Caki2 (cell line): ENCODE data around the gene ANKRD12. TPM values are rescaled to one million over a fixed set of nuclear protein-coding genes. Genes with fewer than 3 reads are reported as not detected.

Experiments
- DNase-seq: peaks from one replicate; pipeline ENCODE4 v3.0.0-alpha.2; 2015; ENCODE audit warnings: low read depth
- in situ Hi-C: cut with HindIII; loops from 2 replicates; pipeline ENCODE4 v1.10.0; 2016; ENCODE audit warnings: low sequenced_read_pairs, low pct_unique_long_range_greater_than_20kb, mixed read lengths
- total RNA-seq: library from RNA; depleted of rRNA; stranded (reverse); fragments of >200 nt; shearing (Covaris generic); gene quantifications from 2 replicates; pipeline ENCODE4 v1.2.3, GENCODE V29; 2014; ENCODE audit warnings: low replicate concordance

The ANKRD12 gene
- total RNA-seq, 1 experiment from 2014 or later: 9.1 TPM

DNA sequence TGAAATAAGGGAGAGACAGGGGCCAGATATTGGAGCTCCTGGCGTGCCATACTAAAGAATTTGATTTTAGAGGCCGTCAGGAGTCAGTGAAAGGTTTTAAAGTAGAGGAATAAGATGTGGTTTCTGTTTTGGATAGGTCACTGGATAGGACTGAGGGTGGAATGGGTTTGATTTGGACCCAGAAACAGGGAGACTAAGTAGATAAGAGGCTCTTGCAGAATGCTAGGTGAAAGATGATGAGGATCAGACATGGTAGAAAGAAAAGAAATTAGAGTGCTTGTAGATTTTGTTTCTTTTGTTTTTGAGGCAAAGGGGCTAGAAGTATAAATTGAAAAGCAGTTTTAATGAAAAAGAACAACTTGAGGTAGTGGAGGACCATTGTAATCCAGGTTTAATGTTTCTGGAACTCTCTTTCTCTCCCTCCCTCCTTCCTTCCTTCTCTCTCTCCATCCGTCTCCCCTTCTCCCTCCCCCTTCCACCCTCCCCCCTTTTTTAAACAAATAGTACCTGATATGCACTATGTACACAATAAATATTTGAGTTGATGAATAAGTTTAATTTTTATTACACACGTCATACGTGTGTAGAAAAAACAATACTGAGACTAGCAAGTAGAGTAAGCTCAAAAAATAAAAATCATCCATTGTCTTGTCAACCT, 32.2 kb upstream of the ANKRD12 start:
- in situ Hi-C loops: no loop called here
- DNase-seq: no peak

- in situ Hi-C loops: no loop called here
- DNase-seq: no peak
Measured at GRCh38 chr18:9105420-9105819, 31.2 kb upstream of the ANKRD12 start.

GRCh38 chr18:9106094-9106493, 30.5 kb upstream of the ANKRD12 start:
- DNase-seq: no peak
- in situ Hi-C loops: no loop called here

GRCh38 chr18:9106800-9107584, 29.6 kb upstream of the ANKRD12 start:
- DNase-seq: no peak
- in situ Hi-C loops: no loop called here

DNA sequence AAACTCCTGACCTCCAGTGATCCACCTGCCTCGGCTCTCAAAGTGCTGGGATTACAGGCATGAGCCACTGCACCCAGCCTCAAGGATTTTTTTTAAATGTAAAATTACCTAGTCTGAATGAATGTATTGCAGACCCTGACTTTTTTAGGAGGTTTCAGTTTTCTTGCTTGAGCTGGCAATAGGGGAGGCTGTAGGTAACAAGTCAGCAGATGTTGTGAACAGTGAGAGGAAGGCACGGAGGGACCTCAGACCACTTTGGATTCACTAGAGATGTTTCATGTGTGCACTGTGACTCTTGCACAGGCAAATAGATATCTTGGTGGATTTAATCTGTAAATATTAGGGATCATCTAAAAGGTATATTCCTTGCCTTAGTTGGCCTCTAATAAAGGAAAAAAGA, 27.7 kb upstream of the ANKRD12 start:
- DNase-seq: no peak
- in situ Hi-C loops: no loop called here

GRCh38 chr18:9109523-9109922, 27.1 kb upstream of the ANKRD12 start:
- in situ Hi-C loops: no loop called here

DNA sequence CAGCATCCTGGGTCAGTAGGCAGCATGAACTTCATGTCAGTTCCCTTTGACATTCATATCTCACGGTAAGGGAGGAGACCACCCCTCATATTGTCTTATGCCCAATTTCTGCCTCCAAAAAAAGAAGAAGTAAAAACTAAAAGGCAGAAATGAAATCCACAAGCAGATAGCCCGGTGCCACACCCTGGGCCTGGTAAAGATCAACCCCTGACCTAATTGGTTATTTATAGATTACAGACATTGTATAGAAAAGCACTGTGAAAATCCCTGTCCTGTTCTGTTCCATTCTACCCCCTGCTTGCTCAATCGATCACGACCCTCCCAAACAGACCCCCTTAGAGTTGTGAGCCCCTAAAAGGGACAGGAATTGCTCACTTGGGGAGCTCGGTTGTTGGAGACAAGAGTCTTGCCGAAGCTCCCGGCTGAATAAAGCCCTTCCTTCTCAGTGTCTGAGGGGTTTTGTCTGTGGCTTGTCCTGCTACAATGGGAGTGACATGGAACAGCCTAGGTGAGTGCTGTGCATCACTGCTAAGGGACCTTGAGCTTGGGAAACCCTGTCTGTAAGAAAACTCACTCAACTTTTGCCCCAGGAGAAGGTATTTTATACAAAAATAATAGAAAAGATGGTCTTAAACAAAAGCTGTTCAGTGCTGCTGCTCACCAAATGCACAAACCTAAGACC, 23.0 kb upstream of the ANKRD12 start:
- no peak for DNase-seq

More at GRCh38 chr18:9109523-9109922, 27.1 kb upstream of the ANKRD12 start:
- no peak for DNase-seq

GRCh38 chr18:9115984-9116383, 20.6 kb upstream of the ANKRD12 start:
- no peak for DNase-seq
- in situ Hi-C loops: no loop called here

More for the DNA sequence above, 23.0 kb upstream of the ANKRD12 start:
- in situ Hi-C loops: no loop called here

- DNase-seq: no peak
- in situ Hi-C loops: no loop called here
Measured at GRCh38 chr18:9117980-9118841, 18.4 kb upstream of the ANKRD12 start.

DNA sequence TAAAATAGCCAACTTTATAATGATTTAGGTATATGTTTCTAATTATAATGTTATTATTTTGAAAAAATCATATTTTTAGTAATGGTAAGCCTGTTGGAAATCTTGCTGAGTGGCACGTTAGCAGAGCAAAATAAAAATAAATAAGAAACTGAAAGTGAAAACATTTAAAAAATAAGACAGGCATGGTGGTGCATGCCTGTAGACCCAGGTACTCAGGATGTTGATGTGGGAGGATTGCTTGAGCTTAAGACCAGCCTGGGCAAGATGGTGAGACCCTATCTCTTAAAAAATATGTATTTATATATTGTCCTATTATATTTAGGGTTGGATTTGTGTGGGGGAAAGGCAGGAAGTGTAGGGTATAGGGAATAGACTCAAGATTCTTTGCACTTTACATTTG, 15.8 kb upstream of the ANKRD12 start:
- DNase-seq: no peak
- in situ Hi-C loops: no loop called here

DNA sequence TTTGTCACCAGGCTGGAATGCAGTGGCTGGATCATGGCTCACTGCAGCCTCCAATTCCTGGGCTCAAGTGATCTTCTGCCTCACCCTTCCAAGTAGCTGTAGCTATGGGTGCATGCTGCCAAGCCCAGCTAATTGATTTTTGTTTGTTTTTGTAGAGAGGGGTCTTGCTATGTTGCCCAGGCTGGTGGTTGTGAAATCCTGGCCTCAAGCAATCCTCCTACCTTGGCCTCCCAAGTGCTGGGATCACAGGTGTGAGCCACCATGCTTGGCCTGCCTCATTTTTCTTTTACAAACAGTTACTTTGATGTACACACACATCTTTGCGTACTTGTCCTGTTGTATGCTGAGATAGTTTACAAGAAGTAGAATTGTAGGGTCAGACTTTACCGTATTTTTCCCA, 13.1 kb upstream of the ANKRD12 start:
- in situ Hi-C loops: no loop called here
- DNase-seq: no peak

GRCh38 chr18:9124824-9125223, 11.8 kb upstream of the ANKRD12 start:
- no peak for DNase-seq
- in situ Hi-C loops: no loop called here

DNA sequence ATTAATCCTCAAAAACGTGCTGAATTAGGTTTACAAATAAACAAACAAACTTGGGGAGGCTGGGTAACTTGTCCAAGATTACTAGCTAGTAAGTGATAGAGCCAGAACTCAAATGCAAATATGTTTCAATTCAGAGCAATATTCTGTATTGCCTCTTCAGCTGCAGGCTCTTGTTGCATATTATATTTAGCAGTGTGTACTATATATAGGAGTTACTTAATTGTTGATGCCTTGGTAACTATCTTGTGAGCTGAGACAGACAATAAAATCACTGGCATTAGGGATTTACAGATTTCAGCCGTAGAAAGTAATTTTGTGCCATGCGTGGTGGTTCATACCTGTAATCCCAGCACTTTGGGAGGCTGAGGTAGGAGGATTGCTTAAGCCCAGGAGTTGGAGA, 10.2 kb upstream of the ANKRD12 start:
- no peak for DNase-seq
- in situ Hi-C loops: no loop called here

GRCh38 chr18:9130195-9130594, 6.4 kb upstream of the ANKRD12 start:
- DNase-seq: no peak
- in situ Hi-C loops: no loop called here

- in situ Hi-C loops: no loop called here
Measured at GRCh38 chr18:9130806-9131205, 5.8 kb upstream of the ANKRD12 start.

GRCh38 chr18:9132628-9133027, 4.0 kb upstream of the ANKRD12 start:
- no peak for DNase-seq
- in situ Hi-C loops: no loop called here

More at GRCh38 chr18:9130806-9131205, 5.8 kb upstream of the ANKRD12 start:
- no peak for DNase-seq

DNA sequence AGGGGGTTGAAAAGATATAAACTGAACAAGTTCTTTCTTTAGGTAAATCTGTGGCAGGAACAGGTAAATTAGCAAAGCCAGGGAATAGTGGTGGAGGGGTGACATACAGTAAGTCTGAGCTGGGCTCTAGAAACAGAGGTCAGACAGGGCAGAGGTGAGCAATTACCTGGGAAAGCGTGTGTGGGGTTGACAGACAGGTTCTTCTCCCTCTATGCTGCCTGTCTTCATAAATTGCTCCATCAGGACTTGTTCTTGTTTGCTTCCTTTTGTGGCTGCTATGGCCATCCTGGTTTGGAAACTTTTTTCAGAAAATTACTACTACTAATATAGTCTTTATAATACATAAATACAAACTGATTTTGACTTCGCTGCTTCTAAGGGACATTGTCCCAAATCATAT, 3.4 kb upstream of the ANKRD12 start:
- in situ Hi-C loops: no loop called here
- DNase-seq: no peak

GRCh38 chr18:9135081-9135911, 1.3 kb upstream of the ANKRD12 start:
- no peak for DNase-seq
- in situ Hi-C loops: no loop called here
